Neural cell (in vitro differentiated cells): ENCODE data around the gene SLC8A3. TPM values are rescaled to one million over a fixed set of nuclear protein-coding genes. Genes with fewer than 3 reads are reported as not detected.

Source experiments
- H2AFZ ChIP-seq: fragments of 200-600, 300-800 bp; sonication (generic), shearing (Covaris generic); 2 replicates; pipeline ENCODE4 v1.6.0; 2014; ENCODE audit warnings: low read depth, mild to moderate bottlenecking, antibody characterized with exemption, low read length, moderate library complexity
- H3F3A ChIP-seq: fragments of 200-600 bp; shearing (Covaris generic); 2 replicates; pipeline ENCODE4 v1.6.1; 2016; ENCODE audit warnings: mild to moderate bottlenecking, moderate library complexity, mixed read lengths, antibody characterized with exemption, low read length; ENCODE audit not compliant: insufficient read depth, poor library complexity, severe bottlenecking
- H3K27ac ChIP-seq: fragments of 200-600, 300-800 bp; sonication (generic), shearing (Covaris generic); 2 replicates; pipeline ENCODE4 v1.5.1; 2014; ENCODE audit warnings: mild to moderate bottlenecking, low read length, moderate library complexity
- H3K27me3 ChIP-seq: fragments of 300-800, 200-600 bp; sonication (generic), shearing (Covaris generic); 2 replicates; pipeline ENCODE4 v1.6.0; 2014; ENCODE audit warnings: mild to moderate bottlenecking, low read depth, low read length, moderate library complexity; ENCODE audit not compliant: insufficient read depth
- H3K36me3 ChIP-seq: fragments of 300-800, 200-600 bp; sonication (generic), shearing (Covaris generic); 2 replicates; pipeline ENCODE4 v1.5.1; 2014; ENCODE audit warnings: mild to moderate bottlenecking, antibody characterized with exemption, low read length, moderate library complexity; ENCODE audit not compliant: insufficient read depth
- H3K4me2 ChIP-seq: fragments of 300-800, 200-600 bp; sonication (generic), shearing (Covaris generic); 2 replicates; pipeline ENCODE4 v1.6.0; 2014; ENCODE audit warnings: mild to moderate bottlenecking, low read length
- H3K4me3 ChIP-seq: fragments of 300-800, 200-600 bp; sonication (generic), shearing (Covaris generic); 2 replicates; pipeline ENCODE4 v1.5.1; 2014; ENCODE audit warnings: mild to moderate bottlenecking, low read length, moderate library complexity
- H3K79me2 ChIP-seq: fragments of 200-600 bp; shearing (Covaris generic); replicated peaks from 2 replicates; pipeline ENCODE4 v1.6.0; 2014; ENCODE audit warnings: mild to moderate bottlenecking, low read length, moderate library complexity; ENCODE audit not compliant: insufficient read depth
- H3K9ac ChIP-seq: fragments of 300-800, 200-600 bp; sonication (generic), shearing (Covaris generic); 2 replicates; pipeline ENCODE4 v1.6.1; 2016; ENCODE audit warnings: mild to moderate bottlenecking, low read length, mixed read lengths
- H3K9me2 ChIP-seq: fragments of 200-600 bp; shearing (Covaris generic); 2 replicates; pipeline ENCODE4 v1.6.1; 2016; ENCODE audit warnings: mild to moderate bottlenecking, low read length, mixed read lengths; ENCODE audit not compliant: insufficient read depth
- H3K9me3 ChIP-seq: fragments of 200-600, 300-800 bp; sonication (generic), shearing (Covaris generic); 2 replicates; pipeline ENCODE4 v1.6.1; 2016; ENCODE audit warnings: mild to moderate bottlenecking, mixed run types, low read length, moderate library complexity, mixed read lengths
- H4K20me1 ChIP-seq: fragments of 200-600 bp; shearing (Covaris generic); 2 replicates; pipeline ENCODE4 v1.6.1; 2016; ENCODE audit warnings: mild to moderate bottlenecking, mixed run types; ENCODE audit not compliant: insufficient read depth
- CTCF ChIP-seq: fragments of 450-650 bp; IDR thresholded peaks from 2 replicates; pipeline ENCODE4 v1.5.1; 2014; ENCODE audit warnings: antibody characterized with exemption, mild to moderate bottlenecking, moderate library complexity; ENCODE audit not compliant: poor library complexity, severe bottlenecking
- EP300 ChIP-seq: fragments of 450-650 bp; conservative IDR thresholded peaks from 2 replicates; pipeline ENCODE4 v1.6.1; 2014; ENCODE audit warnings: antibody characterized with exemption, mild to moderate bottlenecking, moderate library complexity; ENCODE audit not compliant: poor library complexity, severe bottlenecking
- EZH2 ChIP-seq: fragments of 200-600, 300-800 bp; shearing (Covaris generic), sonication (generic); IDR thresholded peaks from 2 replicates; pipeline ENCODE4 v1.6.1; 2014; ENCODE audit warnings: antibody characterized with exemption, low read length, borderline replicate concordance, mild to moderate bottlenecking; ENCODE audit not compliant: insufficient read depth, poor library complexity, severe bottlenecking
- MXI1 ChIP-seq: fragments of 450-650 bp; conservative IDR thresholded peaks from 2 replicates; pipeline ENCODE4 v1.6.1; 2014; ENCODE audit warnings: antibody characterized with exemption, mild to moderate bottlenecking; ENCODE audit not compliant: poor library complexity, severe bottlenecking
- POLR2AphosphoS5 ChIP-seq: IDR thresholded peaks from 2 replicates; pipeline ENCODE4 v1.6.1; 2012
- RAD21 ChIP-seq: fragments of 450-650 bp; conservative IDR thresholded peaks from 2 replicates; pipeline ENCODE4 v1.6.1; 2014; ENCODE audit warnings: antibody characterized with exemption, mild to moderate bottlenecking, moderate library complexity
- REST ChIP-seq: IDR thresholded peaks from 2 replicates; pipeline ENCODE4 v1.6.1; 2012; ENCODE audit warnings: borderline replicate concordance
- SMC3 ChIP-seq: fragments of 450-650 bp; conservative IDR thresholded peaks from 2 replicates; pipeline ENCODE4 v1.6.1; 2014; ENCODE audit warnings: antibody characterized with exemption, mild to moderate bottlenecking, moderate library complexity; ENCODE audit not compliant: poor library complexity
- TAF1 ChIP-seq: IDR thresholded peaks from 2 replicates; pipeline ENCODE4 v1.6.1; 2012; ENCODE audit warnings: low read depth
- polyA plus RNA-seq: library from polyadenylated mRNA; depleted of rRNA; stranded (reverse); fragments of >200 nt; gene quantifications from 2 replicates; pipeline ENCODE4 v1.2.3, GENCODE V29; 2014

The SLC8A3 gene
- polyA plus RNA-seq, 1 donor from 2014 or later: 2.9 TPM

GRCh38 chr14:70170976-70171375 lies 17.8 kb downstream of the SLC8A3 start:
- Histone ChIP-seq H3K27me3 (no peaks in the 10 kb centered on the region), H3K4me2 (no peak overlapping the region), H3K36me3 (no peaks in the 10 kb centered on the region), H3F3A (no peaks in the 10 kb centered on the region), H3K4me3 (no peak overlapping the region), H3K9me3 (no peaks in the 10 kb centered on the region), H2AFZ (no peak overlapping the region), H3K27ac (no peak overlapping the region), H3K9ac (no peak overlapping the region), H3K79me2 (no peaks in the 10 kb centered on the region), H3K9me2 (no peaks in the 10 kb centered on the region), H4K20me1 (no peaks in the 10 kb centered on the region)
- TF ChIP-seq REST: no peak
- TF ChIP-seq RAD21: no peak
- no peak for TF ChIP-seq TAF1
- no peak for TF ChIP-seq EZH2
- TF ChIP-seq EP300: no peak
- no peak for TF ChIP-seq SMC3
- no peak for TF ChIP-seq MXI1
- no peak for TF ChIP-seq CTCF
- no peak for TF ChIP-seq POLR2AphosphoS5

GRCh38 chr14:70168406-70168805 lies 20.3 kb downstream of the SLC8A3 start:
- Histone ChIP-seq H4K20me1 (no peaks in the 10 kb centered on the region), H3K4me2 (no peak overlapping the region), H3K9me3 (no peaks in the 10 kb centered on the region), H2AFZ (no peak overlapping the region), H3K4me3 (no peak overlapping the region), H3K27me3 (no peaks in the 10 kb centered on the region), H3K27ac (no peak overlapping the region), H3F3A (no peaks in the 10 kb centered on the region), H3K9me2 (no peaks in the 10 kb centered on the region), H3K79me2 (no peaks in the 10 kb centered on the region), H3K9ac (no peak overlapping the region), H3K36me3 (no peaks in the 10 kb centered on the region)
- TF ChIP-seq TAF1 (no peak), POLR2AphosphoS5 (no peak), MXI1 (no peak), RAD21 (no peak), EZH2 (no peak), SMC3 (no peak), EP300 (no peak), REST (no peak)
